GM12874 (cell line): ENCODE data around the gene MACROD1.

Experiments used
- CTCF ChIP-seq: IDR thresholded peaks from 2 replicates; pipeline ENCODE4 v1.5.1; 2011; ENCODE audit warnings: low read depth, mild to moderate bottlenecking, control low read depth, low read length, moderate library complexity; ENCODE audit not compliant: insufficient read depth

The MACROD1 gene

DNA sequence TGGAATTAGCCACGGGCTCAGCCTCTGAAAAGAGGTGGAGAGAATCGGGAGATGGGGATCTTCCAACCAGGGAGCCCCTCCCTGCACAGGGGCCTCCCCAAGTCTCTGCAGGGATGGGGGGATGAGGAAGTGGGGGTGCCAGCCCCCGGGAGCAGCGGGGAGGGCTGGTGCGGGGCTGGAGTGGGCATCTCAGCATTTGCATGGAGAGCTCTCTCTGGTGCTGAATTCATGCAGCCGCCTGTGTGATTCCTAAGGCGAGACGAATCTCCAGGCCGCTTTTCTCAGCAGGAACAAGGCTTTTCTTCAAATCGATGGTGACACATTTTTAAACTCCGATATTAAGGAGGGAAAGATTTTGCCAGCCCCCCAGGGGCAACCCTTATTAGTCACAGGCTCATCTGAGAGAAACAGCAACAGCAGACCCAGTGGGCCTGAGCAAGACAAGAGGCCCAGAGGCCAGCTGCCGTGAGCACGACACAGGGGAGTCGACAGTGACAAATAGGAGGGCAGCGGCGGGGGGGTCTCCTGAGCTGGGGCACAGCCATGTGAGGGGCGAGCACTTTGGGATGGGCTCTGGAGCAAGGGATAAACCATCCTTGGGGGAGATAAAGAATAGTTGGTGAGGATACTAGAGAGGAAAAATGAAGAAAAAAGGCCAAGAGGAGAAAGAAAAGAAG is 29.0 kb downstream of the MACROD1 start:
- no peak for TF ChIP-seq CTCF

- no peak for TF ChIP-seq CTCF
These were observed 30.2 kb downstream of the MACROD1 start for GRCh38 chr11:64135711-64136110.

DNA sequence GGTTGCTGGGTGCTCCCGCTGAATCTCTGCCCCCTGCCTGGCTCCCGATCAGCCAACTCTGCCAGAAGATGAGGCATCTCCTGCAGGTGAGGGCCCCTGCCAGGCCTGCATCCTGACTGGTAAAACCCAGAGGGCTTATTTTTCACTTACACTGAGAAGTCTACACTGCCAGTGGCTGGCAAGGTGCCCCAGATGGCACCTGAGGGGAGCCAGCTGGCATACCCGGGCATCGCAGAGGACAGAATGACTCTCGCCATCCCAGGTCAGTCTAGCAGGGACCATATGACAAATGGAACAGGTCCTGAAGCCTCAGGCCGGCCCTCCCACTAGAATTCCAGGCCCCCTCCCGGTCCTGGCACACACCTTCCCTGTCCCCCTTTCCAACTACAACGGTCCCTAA is 30.9 kb downstream of the MACROD1 start:
- TF ChIP-seq CTCF: no peak

DNA sequence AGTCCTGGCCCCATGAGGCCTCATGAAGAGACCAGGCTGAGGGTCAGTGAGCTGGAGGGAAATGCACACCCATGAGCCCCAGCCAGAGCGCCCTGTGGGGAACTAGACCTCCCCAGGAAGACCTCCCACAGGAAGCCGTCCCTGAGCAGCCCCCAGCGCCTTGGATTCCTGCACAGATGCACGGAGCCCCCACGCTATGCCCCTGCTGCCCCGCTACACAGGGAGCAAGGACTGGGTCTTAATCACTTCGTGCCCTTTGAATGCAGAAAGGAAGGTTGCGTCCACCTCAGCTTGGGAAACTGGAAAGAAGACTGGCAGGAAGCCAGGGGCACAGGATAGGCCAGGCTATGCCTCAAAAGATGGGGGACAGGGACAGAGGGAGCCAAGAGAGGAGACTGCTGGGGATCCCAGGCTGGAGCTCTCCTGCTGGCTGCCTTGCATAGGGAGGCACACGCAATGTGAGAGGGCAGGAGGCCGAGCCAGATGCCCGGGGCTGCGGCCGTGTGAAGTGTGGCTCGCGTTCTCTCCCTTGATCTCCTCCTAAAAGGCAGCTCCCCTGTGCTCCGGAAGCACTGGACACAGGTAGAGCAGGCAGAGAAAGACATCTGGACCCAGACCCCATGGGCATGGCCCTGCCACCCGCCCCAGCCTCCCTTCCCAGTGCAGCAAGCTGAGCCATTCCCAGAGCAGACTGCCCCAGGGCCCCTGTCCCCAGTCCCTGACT is 32.8 kb downstream of the MACROD1 start:
- TF ChIP-seq CTCF: no peak

DNA sequence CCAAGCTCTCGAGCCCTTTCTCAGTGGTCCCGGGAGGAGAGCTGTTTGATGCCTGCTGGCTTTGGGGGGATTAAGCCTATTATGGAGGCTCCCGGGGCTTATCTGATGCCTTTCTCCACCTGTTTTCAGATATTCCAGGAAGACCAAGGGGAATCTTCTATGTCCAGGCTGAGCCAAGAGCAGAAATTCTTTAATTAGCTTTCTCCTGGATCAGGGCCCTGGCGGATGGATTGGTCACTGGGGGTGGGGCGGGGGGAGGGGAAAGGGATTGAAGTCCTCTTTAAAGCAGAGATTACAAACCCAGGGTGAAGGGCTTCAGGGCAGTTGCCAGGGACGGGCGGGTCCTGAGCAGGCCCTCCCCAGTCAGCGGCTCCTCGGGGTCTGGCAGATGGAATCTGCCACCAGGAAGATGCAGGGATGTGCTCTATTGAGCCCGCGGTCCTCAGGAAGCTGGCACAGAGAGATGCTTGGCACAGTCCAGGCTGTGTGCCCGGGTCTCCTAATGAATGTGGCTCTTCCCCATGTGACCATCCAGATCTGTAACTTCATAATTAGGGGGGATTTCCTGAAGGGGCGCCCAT is 33.6 kb downstream of the MACROD1 start:
- no peak for TF ChIP-seq CTCF

- TF ChIP-seq CTCF: no peak
These were observed 34.2 kb downstream of the MACROD1 start for GRCh38 chr11:64131683-64132190.

DNA sequence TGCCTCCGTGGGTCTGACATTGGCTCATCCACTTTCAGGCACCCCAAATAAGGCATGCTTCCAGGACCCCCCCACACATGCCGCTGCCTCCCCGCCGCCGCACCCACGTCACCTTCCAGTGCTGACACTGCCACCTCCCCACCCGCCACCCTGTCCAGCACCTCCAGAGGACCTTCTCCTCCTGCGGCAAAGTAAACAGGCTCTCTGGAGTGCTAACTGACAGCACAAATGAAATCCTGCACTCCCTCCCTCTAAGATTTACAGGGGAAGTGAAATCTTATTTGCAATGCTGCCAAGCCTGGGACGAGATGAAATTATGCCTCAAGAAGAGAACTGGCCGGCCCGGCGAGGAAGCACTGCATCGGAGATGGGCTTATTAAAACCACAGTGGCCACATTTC is 35.3 kb downstream of the MACROD1 start:
- no peak for TF ChIP-seq CTCF
